PC-3 (cell line): ENCODE measurements around the gene TBC1D24. TPM values are rescaled to one million over a fixed set of nuclear protein-coding genes. Genes with fewer than 3 reads are reported as not detected.

Experiments
- ATAC-seq: fragments of 200-7000 bp; cut with Tn5 transposase; 2 replicates; pipeline ENCODE4 v1.9.1; 2020; ENCODE audit warnings: mild to moderate bottlenecking, moderate library complexity
- BruUV-seq: library from RNA; stranded (reverse); fragments of 400-500 nt; replicated peaks from 2 replicates; lab custom pipeline; 2021; lab: Mats Ljungman, UMichigan
- CTCF ChIA-PET: fragments of 300-600 bp; sonication (Branson Sonifier 250); formaldehyde crosslinking; loops from one replicate; lab custom pipeline; 2022; ENCODE audit warnings: antibody characterized with exemption; lab: Charles Lee
- POLR2A ChIA-PET: fragments of 300-600 bp; sonication (Branson Sonifier 250); formaldehyde crosslinking; loops from one replicate; lab custom pipeline; 2022; ENCODE audit warnings: antibody characterized with exemption; ENCODE audit not compliant: unreplicated experiment; lab: Charles Lee
- DNase-seq: peaks from one replicate; pipeline ENCODE4 v3.0.0-alpha.2; 2015
- H2AFZ ChIP-seq: fragments of 300-600 bp; sonication (generic); 2 replicates; pipeline ENCODE4 v1.6.0; 2016; ENCODE audit warnings: antibody characterized with exemption, low read length
- H3F3A ChIP-seq: fragments of 300-600 bp; sonication (generic); one replicate; pipeline ENCODE4 v1.6.0; 2017; ENCODE audit warnings: antibody characterized with exemption, low read length, control low read depth, mild to moderate bottlenecking; ENCODE audit not compliant: unreplicated experiment
- H3K27ac ChIP-seq: fragments of 300-600 bp; sonication (generic); 2 replicates; pipeline ENCODE4 v1.5.1; 2016; ENCODE audit warnings: mild to moderate bottlenecking, low read length
- H3K27me3 ChIP-seq: fragments of 300-600 bp; sonication (generic); 2 replicates; pipeline ENCODE4 v1.6.1; 2016; ENCODE audit warnings: low read length, mixed read lengths
- H3K36me3 ChIP-seq: fragments of 300-600 bp; sonication (generic); 2 replicates; pipeline ENCODE4 v1.6.1; 2016; ENCODE audit warnings: low read depth, mixed run types, low read length, mixed read lengths
- H3K4me1 ChIP-seq: fragments of 300-600 bp; sonication (generic); 2 replicates; pipeline ENCODE4 v1.5.1; 2016; ENCODE audit warnings: low read length; ENCODE audit not compliant: insufficient read depth
- H3K4me2 ChIP-seq: fragments of 300-600 bp; sonication (generic); 2 replicates; pipeline ENCODE4 v1.6.0; 2016; ENCODE audit warnings: low read length
- H3K4me3 ChIP-seq: fragments of 300-600 bp; sonication (generic); 2 replicates; pipeline ENCODE4 v1.5.1; 2016; ENCODE audit warnings: mild to moderate bottlenecking, low read length, mixed read lengths
- H3K79me2 ChIP-seq: fragments of 300-600 bp; sonication (generic); 2 replicates; pipeline ENCODE4 v1.6.1; 2017; ENCODE audit warnings: low read length, mixed read lengths
- H3K9ac ChIP-seq: fragments of 300-600 bp; sonication (generic); 2 replicates; pipeline ENCODE4 v1.6.0; 2016; ENCODE audit warnings: mild to moderate bottlenecking, low read length
- H3K9me2 ChIP-seq: fragments of 300-600 bp; sonication (generic); replicated peaks from 2 replicates; pipeline ENCODE4 v1.6.1; 2016; ENCODE audit warnings: mixed run types, low read length, mixed read lengths
- H3K9me3 ChIP-seq: fragments of 300-600 bp; sonication (generic); 2 replicates; pipeline ENCODE4 v1.6.1; 2016; ENCODE audit warnings: low read length, mixed read lengths
- H4K20me1 ChIP-seq: fragments of 300-600 bp; sonication (generic); 2 replicates; pipeline ENCODE4 v1.6.1; 2016; ENCODE audit warnings: low read length, mixed read lengths
- CTCF ChIP-seq: fragments of 300-600 bp; sonication (generic); conservative IDR thresholded peaks from 2 replicates; pipeline ENCODE4 v1.5.1; 2017; ENCODE audit warnings: antibody characterized with exemption, low read depth, mild to moderate bottlenecking, low read length
- EZH2 ChIP-seq: fragments of 300-600 bp; sonication (generic); IDR thresholded peaks from one replicate; pipeline ENCODE4 v1.6.1; 2017; ENCODE audit warnings: antibody characterized with exemption, mild to moderate bottlenecking, low read length; ENCODE audit not compliant: unreplicated experiment
- EZH2phosphoT487 ChIP-seq: fragments of 300-600 bp; sonication (generic); IDR thresholded peaks from 2 replicates; pipeline ENCODE4 v1.6.1; 2018; ENCODE audit warnings: mild to moderate bottlenecking, antibody characterized with exemption, low read length, borderline replicate concordance
- intact Hi-C: fragments of 100-400 bp; cut with micrococcal nuclease; formaldehyde crosslinking; loops from 2 replicates; pipeline ENCODE4 v1.9.0; 2023
- total RNA-seq: library from RNA; depleted of rRNA; stranded (reverse); fragments of >200 nt; gene quantifications from 2 replicates; pipeline ENCODE4 v1.2.3, GENCODE V29; 2014

The TBC1D24 gene
- total RNA-seq, 1 experiment from 2014 or later: 15.2 TPM

GRCh38 chr16:2530629-2531318 is 55.8 kb downstream of the TBC1D24 start:
- no peak for ATAC-seq
- Histone ChIP-seq H3K79me2 (no peaks in the 10 kb centered on the region), H3K27me3 (no peaks in the 10 kb centered on the region), H3K36me3 (no peaks in the 10 kb centered on the region; the same call in 1 of the 2 replicates), H3K4me1 (peaks cover 4% of the 10 kb centered on the region; the same call in 1 of the 2 replicates), H3K9ac (no peak overlapping the region), H2AFZ (no peak overlapping the region), H3K4me2 (peak overlapping the region; percentile 81; the same call in 1 of the 2 replicates), H3F3A (no peaks in the 10 kb centered on the region), H3K9me2 (no peaks in the 10 kb centered on the region), H3K9me3 (no peaks in the 10 kb centered on the region), H3K27ac (no peak overlapping the region), H3K4me3 (no peak overlapping the region), H4K20me1 (no peaks in the 10 kb centered on the region)
- ChIA-PET POLR2A (interaction anchor here (0.5 kb wide), 1 partner anchor 10 kb away, joined by 14 read pairs; no protein-coding TSS in a partner anchor), CTCF (no interaction called here)
- BruUV-seq: TSS peak; percentile 8
- intact Hi-C loops: no loop called here
- no peak for DNase-seq
- no peak for TF ChIP-seq EZH2phosphoT487
- no peak for TF ChIP-seq EZH2
- no peak for TF ChIP-seq CTCF

- intact Hi-C loops: no loop called here
- no peaks in the 10 kb centered on the region for H3F3A ChIP-seq
- POLR2A ChIA-PET: interaction anchor here (0.5 kb wide), 1 partner anchor 10 kb away, joined by 14 read pairs; no protein-coding TSS in a partner anchor
- no peak for ATAC-seq
- no peak for DNase-seq
- peak within 1 kb of the TSS; percentile 63 for H2AFZ ChIP-seq
- H3K36me3 ChIP-seq: no peaks in the 10 kb centered on the region; the same call in 1 of the 2 replicates
- CTCF ChIA-PET: no interaction called here
- BruUV-seq: no TSS peak
- no peaks in the 10 kb centered on the region for H3K27me3 ChIP-seq
- H3K27ac ChIP-seq: peak within 1 kb of the TSS; percentile 51
- H3K4me1 ChIP-seq: peaks cover 7% of the 10 kb centered on the region; the same call in 1 of the 2 replicates
- no peaks in the 10 kb centered on the region for H3K9me2 ChIP-seq
- H3K9me3 ChIP-seq: no peaks in the 10 kb centered on the region
- no peaks in the 10 kb centered on the region for H4K20me1 ChIP-seq
- H3K9ac ChIP-seq: peak within 1 kb of the TSS; percentile 70
- peak within 1 kb of the TSS; percentile 69 for H3K4me3 ChIP-seq
- H3K79me2 ChIP-seq: no peaks in the 10 kb centered on the region
- peak within 1 kb of the TSS; percentile 94 for H3K4me2 ChIP-seq
- TF ChIP-seq EZH2: no peak
- TF ChIP-seq EZH2phosphoT487: no peak
- no peak for TF ChIP-seq CTCF
Measured at GRCh38 chr16:2531371-2531695, 56.4 kb downstream of the TBC1D24 start, which contains the start of gene CEMP1. Gene CEMP1 (minus strand): TSS chr16:2531408. CDS start chr16:2531073, 335 bp downstream.
